Activated CD4-positive, alpha-beta T cell treated with anti-CD3 and anti-CD28 coated beads, Interleukin-2, amount 50 U/mL, for 16 hours (primary cell): ENCODE data around the gene MYO9A.
"Not testable (repeated sequence)": the region's sequence is repeated elsewhere in the genome, so short reads cannot be mapped to it uniquely, and the experiment has no call there.

Experiments used
- DNase-seq: peaks from one replicate; pipeline ENCODE4 v3.0.0-alpha.2; 2020

Gene MYO9A

GRCh38 chr15:71939981-71940588 lies 177.9 kb downstream of the MYO9A start:
- DNase-seq = no peak

GRCh38 chr15:71937650-71938311 lies 180.2 kb downstream of the MYO9A start:
- DNase-seq = no peak

- DNase-seq = no peak
Observed at GRCh38 chr15:71934446-71934845, 183.5 kb downstream of the MYO9A start.

- DNase-seq = no peak
Observed at GRCh38 chr15:71932689-71933088, 185.3 kb downstream of the MYO9A start.

GRCh38 chr15:71931261-71931660 lies 186.7 kb downstream of the MYO9A start:
- DNase-seq = no peak

GRCh38 chr15:71925145-71925544 lies 192.8 kb downstream of the MYO9A start:
- no peak for DNase-seq

- DNase-seq = no peak
Observed at GRCh38 chr15:71921191-71921590, 196.8 kb downstream of the MYO9A start.

- no peak for DNase-seq
Observed at GRCh38 chr15:71920573-71920972, 197.4 kb downstream of the MYO9A start.

- DNase-seq = no peak
Observed at GRCh38 chr15:71916834-71917233, 201.1 kb downstream of the MYO9A start.

GRCh38 chr15:71914092-71914491 lies 203.9 kb downstream of the MYO9A start:
- peak; percentile 4 for DNase-seq

- DNase-seq = no peak
Observed at GRCh38 chr15:71899674-71900073, 218.3 kb downstream of the MYO9A start.

GRCh38 chr15:71893691-71894090 lies 224.3 kb downstream of the MYO9A start:
- DNase-seq = no peak

GRCh38 chr15:71892335-71892734 lies 225.6 kb downstream of the MYO9A start:
- DNase-seq = no peak

GRCh38 chr15:71891026-71891425 lies 226.9 kb downstream of the MYO9A start:
- DNase-seq = no peak

GRCh38 chr15:71889947-71890346 lies 228.0 kb downstream of the MYO9A start:
- DNase-seq = no peak

GRCh38 chr15:71889385-71889784 lies 228.6 kb downstream of the MYO9A start:
- no peak for DNase-seq

GRCh38 chr15:71888797-71889196 lies 229.2 kb downstream of the MYO9A start:
- no peak for DNase-seq

GRCh38 chr15:71885390-71885789 lies 232.6 kb downstream of the MYO9A start:
- no peak for DNase-seq

- no peak for DNase-seq
Observed at GRCh38 chr15:71883447-71883846, 234.5 kb downstream of the MYO9A start.

- no peak for DNase-seq
Observed at GRCh38 chr15:71880276-71880675, 237.7 kb downstream of the MYO9A start.

- no peak for DNase-seq
Observed at GRCh38 chr15:71874245-71874644, 243.7 kb downstream of the MYO9A start.

GRCh38 chr15:71858232-71858631 lies 259.7 kb downstream of the MYO9A start:
- DNase-seq = not testable (repeated sequence)

GRCh38 chr15:71853543-71853942 lies 264.4 kb downstream of the MYO9A start:
- peak; percentile 17 for DNase-seq

GRCh38 chr15:71844916-71845315 lies 273.0 kb downstream of the MYO9A start:
- no peak for DNase-seq

GRCh38 chr15:71841563-71841962 lies 276.4 kb downstream of the MYO9A start:
- DNase-seq = no peak
